Measurements from ENCODE around the gene LELP1.

DNA sequence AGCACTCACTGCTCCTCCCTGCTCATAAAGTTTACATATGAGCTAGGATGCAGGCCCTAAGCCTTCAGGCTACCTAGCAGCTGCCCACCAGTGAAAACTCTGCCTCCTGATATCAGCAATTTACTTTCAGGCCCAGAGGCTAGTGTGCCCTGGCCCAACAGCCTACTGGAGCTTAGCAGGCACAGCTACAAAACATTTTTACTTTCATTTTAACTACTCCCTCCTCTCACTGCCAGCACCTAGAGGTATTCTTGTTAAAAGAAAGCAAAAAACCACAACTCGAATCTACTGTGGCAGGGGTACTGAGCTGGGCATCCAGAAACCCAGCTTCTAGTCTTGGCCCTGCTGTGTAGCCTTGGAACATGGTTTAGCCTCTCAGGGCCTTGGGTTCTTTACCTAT lies 50.5 kb downstream of the LELP1 start:
- TF ChIP-seq, protein P1, sequence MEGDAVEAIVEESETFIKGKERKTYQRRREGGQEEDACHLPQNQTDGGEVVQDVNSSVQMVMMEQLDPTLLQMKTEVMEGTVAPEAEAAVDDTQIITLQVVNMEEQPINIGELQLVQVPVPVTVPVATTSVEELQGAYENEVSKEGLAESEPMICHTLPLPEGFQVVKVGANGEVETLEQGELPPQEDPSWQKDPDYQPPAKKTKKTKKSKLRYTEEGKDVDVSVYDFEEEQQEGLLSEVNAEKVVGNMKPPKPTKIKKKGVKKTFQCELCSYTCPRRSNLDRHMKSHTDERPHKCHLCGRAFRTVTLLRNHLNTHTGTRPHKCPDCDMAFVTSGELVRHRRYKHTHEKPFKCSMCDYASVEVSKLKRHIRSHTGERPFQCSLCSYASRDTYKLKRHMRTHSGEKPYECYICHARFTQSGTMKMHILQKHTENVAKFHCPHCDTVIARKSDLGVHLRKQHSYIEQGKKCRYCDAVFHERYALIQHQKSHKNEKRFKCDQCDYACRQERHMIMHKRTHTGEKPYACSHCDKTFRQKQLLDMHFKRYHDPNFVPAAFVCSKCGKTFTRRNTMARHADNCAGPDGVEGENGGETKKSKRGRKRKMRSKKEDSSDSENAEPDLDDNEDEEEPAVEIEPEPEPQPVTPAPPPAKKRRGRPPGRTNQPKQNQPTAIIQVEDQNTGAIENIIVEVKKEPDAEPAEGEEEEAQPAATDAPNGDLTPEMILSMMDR (conservative IDR thresholded peaks at IDR 0.05; ENCODE audit: low read length): no peak
- no peak for TF ChIP-seq EZH2phosphoT487 (IDR thresholded peaks at IDR 0.05; ENCODE audit: borderline replicate concordance, low read depth, low read length)

Measured in OCI-LY7 (cell line).